Measurements from ENCODE around the gene SMCP.

The SMCP gene

DNA sequence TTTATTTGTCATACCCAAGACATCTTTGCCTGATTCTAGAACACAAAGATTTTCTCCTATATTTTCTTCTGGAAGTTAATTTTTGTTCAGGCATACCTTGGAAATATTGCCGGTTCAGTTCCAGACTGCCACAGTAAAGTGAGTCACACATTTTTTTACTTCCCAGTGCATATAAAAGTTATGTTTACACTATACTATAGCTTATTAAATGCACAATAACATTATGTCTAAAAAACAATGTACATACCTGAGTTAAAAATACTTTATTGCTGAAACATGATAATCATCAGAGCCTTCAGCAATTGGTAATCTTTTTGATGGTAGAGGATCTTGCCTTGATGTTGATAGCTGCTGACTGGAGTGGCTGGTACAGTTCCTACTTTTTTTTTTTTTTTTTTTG is 10.0 kb downstream of the SMCP start:
- no peak overlapping the region for H3K4me3 ChIP-seq (ENCODE audit: severe bottlenecking)
- H3K27me3 ChIP-seq (ENCODE audit: insufficient read depth, poor library complexity, severe bottlenecking), result no peaks in the 10 kb centered on the region
- peak overlapping the region; percentile 68 for H3K27ac ChIP-seq (ENCODE audit: poor library complexity, severe bottlenecking)
- H3K9me3 ChIP-seq (ENCODE audit: severe bottlenecking), result no peaks in the 10 kb centered on the region
- TF ChIP-seq, protein P1, sequence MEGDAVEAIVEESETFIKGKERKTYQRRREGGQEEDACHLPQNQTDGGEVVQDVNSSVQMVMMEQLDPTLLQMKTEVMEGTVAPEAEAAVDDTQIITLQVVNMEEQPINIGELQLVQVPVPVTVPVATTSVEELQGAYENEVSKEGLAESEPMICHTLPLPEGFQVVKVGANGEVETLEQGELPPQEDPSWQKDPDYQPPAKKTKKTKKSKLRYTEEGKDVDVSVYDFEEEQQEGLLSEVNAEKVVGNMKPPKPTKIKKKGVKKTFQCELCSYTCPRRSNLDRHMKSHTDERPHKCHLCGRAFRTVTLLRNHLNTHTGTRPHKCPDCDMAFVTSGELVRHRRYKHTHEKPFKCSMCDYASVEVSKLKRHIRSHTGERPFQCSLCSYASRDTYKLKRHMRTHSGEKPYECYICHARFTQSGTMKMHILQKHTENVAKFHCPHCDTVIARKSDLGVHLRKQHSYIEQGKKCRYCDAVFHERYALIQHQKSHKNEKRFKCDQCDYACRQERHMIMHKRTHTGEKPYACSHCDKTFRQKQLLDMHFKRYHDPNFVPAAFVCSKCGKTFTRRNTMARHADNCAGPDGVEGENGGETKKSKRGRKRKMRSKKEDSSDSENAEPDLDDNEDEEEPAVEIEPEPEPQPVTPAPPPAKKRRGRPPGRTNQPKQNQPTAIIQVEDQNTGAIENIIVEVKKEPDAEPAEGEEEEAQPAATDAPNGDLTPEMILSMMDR (IDR thresholded peaks at IDR 0.05; ENCODE audit: poor library complexity, severe bottlenecking), result no peak
- peak; percentile 59 for ATAC-seq (ENCODE audit: low read depth)
- DNase-seq (ENCODE audit: low spot score), result no peak
- no peaks in the 10 kb centered on the region for H3K36me3 ChIP-seq (ENCODE audit: low read depth)
- peaks cover 40% of the 10 kb centered on the region for H3K4me1 ChIP-seq (ENCODE audit: insufficient read depth, poor library complexity, severe bottlenecking)

- Histone ChIP-seq H3K9me3 (ENCODE audit: severe bottlenecking) (no peaks in the 10 kb centered on the region), H3K4me1 (ENCODE audit: insufficient read depth, poor library complexity, severe bottlenecking) (no peaks in the 10 kb centered on the region)
- TF ChIP-seq, protein P1 (IDR thresholded peaks at IDR 0.05; ENCODE audit: poor library complexity, severe bottlenecking), result no peak
These were observed 20.9 kb downstream of the SMCP start for GRCh38 chr1:152899027-152899426.

DNA sequence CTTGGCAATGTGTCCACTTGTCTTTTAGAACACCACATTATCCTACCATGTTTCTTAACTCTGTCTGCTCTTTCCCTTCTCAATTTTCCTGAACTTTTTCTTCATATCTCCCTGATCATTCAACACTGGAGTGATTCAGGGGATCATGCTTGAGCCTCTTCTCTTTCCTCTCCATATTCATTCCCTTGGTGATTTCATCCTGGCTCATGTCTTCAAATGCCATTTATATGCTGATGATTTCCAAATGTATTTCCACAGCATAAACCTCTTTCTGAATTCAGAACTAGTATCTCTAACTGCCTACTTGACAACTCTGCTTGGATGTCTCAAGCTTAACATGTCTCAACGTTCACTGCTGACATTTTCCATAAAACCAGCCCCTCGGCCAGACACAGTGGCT is 21.8 kb downstream of the SMCP start:
- no peaks in the 10 kb centered on the region for H3K9me3 ChIP-seq (ENCODE audit: severe bottlenecking)
- no peak for DNase-seq (ENCODE audit: low spot score)
- no peak overlapping the region for H3K4me3 ChIP-seq (ENCODE audit: severe bottlenecking)
- no peak overlapping the region for H3K27ac ChIP-seq (ENCODE audit: poor library complexity, severe bottlenecking)
- peaks cover 2% of the 10 kb centered on the region for H3K4me1 ChIP-seq (ENCODE audit: insufficient read depth, poor library complexity, severe bottlenecking)
- H3K27me3 ChIP-seq (ENCODE audit: insufficient read depth, poor library complexity, severe bottlenecking), result no peaks in the 10 kb centered on the region
- TF ChIP-seq, protein P1 (IDR thresholded peaks at IDR 0.05; ENCODE audit: poor library complexity, severe bottlenecking), result no peak
- H3K36me3 ChIP-seq (ENCODE audit: low read depth), result no peaks in the 10 kb centered on the region
- no peak for ATAC-seq (ENCODE audit: low read depth)

More at GRCh38 chr1:152899027-152899426, 20.9 kb downstream of the SMCP start:
- DNase-seq (ENCODE audit: low spot score), result no peak
- H3K27me3 ChIP-seq (ENCODE audit: insufficient read depth, poor library complexity, severe bottlenecking), result no peaks in the 10 kb centered on the region
- no peak overlapping the region for H3K4me3 ChIP-seq (ENCODE audit: severe bottlenecking)
- no peak overlapping the region for H3K27ac ChIP-seq (ENCODE audit: poor library complexity, severe bottlenecking)
- ATAC-seq (ENCODE audit: low read depth), result no peak
- H3K36me3 ChIP-seq (ENCODE audit: low read depth), result no peaks in the 10 kb centered on the region

DNA sequence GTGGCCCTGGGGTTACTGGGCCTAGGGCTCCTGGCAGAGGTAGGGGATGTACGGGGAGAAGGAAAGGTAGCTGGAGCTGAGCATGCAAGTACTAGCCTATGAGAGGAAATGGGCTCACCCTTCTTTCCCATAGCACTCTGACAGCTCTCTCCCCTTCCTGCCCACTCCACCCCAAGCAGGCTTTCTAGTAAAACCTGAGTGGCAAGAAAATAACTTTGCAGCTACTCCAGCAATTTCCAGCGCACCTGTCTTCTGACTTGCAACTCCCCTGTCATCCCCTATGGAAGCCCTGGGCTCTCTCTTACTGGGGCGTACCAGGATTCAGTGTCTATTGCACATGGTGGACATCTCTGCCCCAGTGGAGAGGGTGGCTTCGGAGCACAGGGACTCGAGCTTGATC is 23.5 kb downstream of the SMCP start:
- peaks cover 18% of the 10 kb centered on the region for H3K4me1 ChIP-seq (ENCODE audit: insufficient read depth, poor library complexity, severe bottlenecking)
- no peaks in the 10 kb centered on the region for H3K27me3 ChIP-seq (ENCODE audit: insufficient read depth, poor library complexity, severe bottlenecking)
- no peak overlapping the region for H3K27ac ChIP-seq (ENCODE audit: poor library complexity, severe bottlenecking)
- no peak overlapping the region for H3K4me3 ChIP-seq (ENCODE audit: severe bottlenecking)
- no peak for DNase-seq (ENCODE audit: low spot score)
- H3K9me3 ChIP-seq (ENCODE audit: severe bottlenecking), result no peaks in the 10 kb centered on the region
- TF ChIP-seq, protein P1 (IDR thresholded peaks at IDR 0.05; ENCODE audit: poor library complexity, severe bottlenecking), result no peak
- no peaks in the 10 kb centered on the region for H3K36me3 ChIP-seq (ENCODE audit: low read depth)
- no peak for ATAC-seq (ENCODE audit: low read depth)

GRCh38 chr1:152902636-152903035 is 24.5 kb downstream of the SMCP start:
- DNase-seq (ENCODE audit: low spot score) (no peak), ATAC-seq (ENCODE audit: low read depth) (no peak)
- no peaks in the 10 kb centered on the region for H3K36me3 ChIP-seq (ENCODE audit: low read depth)
- peaks cover 28% of the 10 kb centered on the region for H3K4me1 ChIP-seq (ENCODE audit: insufficient read depth, poor library complexity, severe bottlenecking)
- no peaks in the 10 kb centered on the region for H3K27me3 ChIP-seq (ENCODE audit: insufficient read depth, poor library complexity, severe bottlenecking)
- H3K4me3 ChIP-seq (ENCODE audit: severe bottlenecking), result no peak overlapping the region
- no peak overlapping the region for H3K27ac ChIP-seq (ENCODE audit: poor library complexity, severe bottlenecking)
- TF ChIP-seq, protein P1 (IDR thresholded peaks at IDR 0.05; ENCODE audit: poor library complexity, severe bottlenecking), result no peak
- no peaks in the 10 kb centered on the region for H3K9me3 ChIP-seq (ENCODE audit: severe bottlenecking)

Data from RWPE2 (cell line).